ENCODE measurements around the gene KCNJ6. TPM values are rescaled to one million over a fixed set of nuclear protein-coding genes. Genes with fewer than 3 reads are reported as not detected.

Gene KCNJ6
- total and polyA plus RNA-seq, 8 donors, result 0.03 to 0.28 (median 0.17) TPM

- TF ChIP-seq CTCF (IDR thresholded peaks at IDR 0.05), result no peak
- peaks cover 0 to 13% of the 10 kb centered on the region in 2 donors for H3K9me3 ChIP-seq
- ATAC-seq (peak; percentile 19), DNase-seq (no peak)
- H3K27ac ChIP-seq, result no peak overlapping the region
- no peak overlapping the region for H3K4me3 ChIP-seq
- peaks cover 0 to 10% of the 10 kb centered on the region in 2 donors for H3K4me1 ChIP-seq
- intact Hi-C loops (cut with DNase I), result no loop called here
- no peaks in the 10 kb centered on the region for H3K27me3 ChIP-seq
- no peaks in the 10 kb centered on the region for H3K36me3 ChIP-seq
Observed at GRCh38 chr21:37817242-37817641, 99.0 kb downstream of the KCNJ6 start.

DNA sequence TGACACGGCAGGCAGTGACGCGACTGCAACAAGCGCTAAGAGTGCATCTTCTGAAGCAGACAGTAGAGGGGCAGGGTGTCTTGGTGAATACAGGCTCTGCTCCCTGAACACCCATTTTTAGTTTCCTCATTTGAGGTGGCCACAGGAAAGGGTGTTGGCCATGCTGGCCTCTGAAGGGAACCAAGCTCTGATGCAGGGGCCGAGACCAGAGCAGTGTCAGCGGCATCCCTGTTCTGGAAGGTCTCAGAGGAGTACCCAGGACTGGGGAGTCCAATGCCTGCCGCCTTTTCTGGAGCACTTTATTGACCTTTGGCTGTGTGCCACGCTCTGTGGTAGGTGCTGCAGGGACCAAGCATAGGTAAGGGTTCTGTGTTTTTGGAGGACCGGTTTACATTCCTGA, 100.4 kb downstream of the KCNJ6 start:
- ATAC-seq (no peak), DNase-seq (no peak)
- Histone ChIP-seq H3K27me3 (no peaks in the 10 kb centered on the region), H3K4me1 (peaks cover 0 to 3% of the 10 kb centered on the region in 2 donors), H3K4me3 (no peak overlapping the region), H3K27ac (peak overlapping the region in 1 of 2 donors; percentile 23), H3K36me3 (no peaks in the 10 kb centered on the region), H3K9me3 (peaks cover 0 to 18% of the 10 kb centered on the region in 2 donors)
- intact Hi-C loops (cut with DNase I), result no loop called here
- no peak for TF ChIP-seq CTCF (IDR thresholded peaks at IDR 0.05)

GRCh38 chr21:37811711-37812110, 104.5 kb downstream of the KCNJ6 start:
- intact Hi-C loops (cut with DNase I), result no loop called here
- peaks cover 0 to 18% of the 10 kb centered on the region in 2 donors for H3K9me3 ChIP-seq
- DNase-seq (no peak), ATAC-seq (no peak)
- no peak overlapping the region for H3K4me3 ChIP-seq
- no peaks in the 10 kb centered on the region for H3K4me1 ChIP-seq
- H3K27ac ChIP-seq, result no peak overlapping the region
- no peak for TF ChIP-seq CTCF (IDR thresholded peaks at IDR 0.05)
- H3K27me3 ChIP-seq, result no peaks in the 10 kb centered on the region
- no peaks in the 10 kb centered on the region for H3K36me3 ChIP-seq

- H3K4me3 ChIP-seq, result no peak overlapping the region
- DNase-seq (no peak), ATAC-seq (peak; percentile 49)
- no peaks in the 10 kb centered on the region for H3K4me1 ChIP-seq
- no peak overlapping the region for H3K27ac ChIP-seq
- H3K27me3 ChIP-seq, result peaks cover 0 to 5% of the 10 kb centered on the region in 2 donors
- H3K9me3 ChIP-seq, result peaks cover 0 to 14% of the 10 kb centered on the region in 2 donors
- intact Hi-C loops (cut with DNase I), result no loop called here
- H3K36me3 ChIP-seq, result no peaks in the 10 kb centered on the region
- TF ChIP-seq CTCF (IDR thresholded peaks at IDR 0.05), result no peak
Observed at GRCh38 chr21:37808261-37808660, 108.0 kb downstream of the KCNJ6 start.

- Histone ChIP-seq H3K4me3 (no peak overlapping the region), H3K36me3 (no peaks in the 10 kb centered on the region), H3K9me3 (no peaks in the 10 kb centered on the region), H3K4me1 (no peaks in the 10 kb centered on the region), H3K27me3 (peaks cover 0 to 29% of the 10 kb centered on the region in 2 donors), H3K27ac (no peak overlapping the region)
- no peak for TF ChIP-seq CTCF (IDR thresholded peaks at IDR 0.05)
- ATAC-seq (no peak), DNase-seq (no peak)
- intact Hi-C loops (cut with DNase I), result no loop called here
Observed at GRCh38 chr21:37805266-37805665, 111.0 kb downstream of the KCNJ6 start.
